PFSK-1 (cell line): ENCODE results near the gene DHCR7.

Experiments
- FOXP2 ChIP-seq: optimal IDR thresholded peaks from 2 replicates; pipeline ENCODE3; 2011; ENCODE audit warnings: borderline replicate concordance, control low read depth, inconsistent platforms; ENCODE audit not compliant: insufficient read depth; ENCODE audit errors: extremely low read length, extremely low read depth
- POLR2AphosphoS5 ChIP-seq: IDR thresholded peaks from 2 replicates; pipeline ENCODE4 v1.6.1; 2012; ENCODE audit warnings: low read depth, mild to moderate bottlenecking, control low read depth, low read length, moderate library complexity
- SIN3A ChIP-seq: IDR thresholded peaks from 2 replicates; pipeline ENCODE4 v1.6.1; 2012; ENCODE audit warnings: mild to moderate bottlenecking, low read length, moderate library complexity, borderline replicate concordance; ENCODE audit not compliant: insufficient read depth
- TAF1 ChIP-seq: IDR thresholded peaks from 2 replicates; pipeline ENCODE4 v1.6.1; 2012; ENCODE audit warnings: low read length, control low read depth, borderline replicate concordance; ENCODE audit not compliant: insufficient read depth
- TF ChIP-seq, protein P1 (sequence below), 2 experiments: IDR thresholded peaks; 2 replicates each; pipeline versions ENCODE4 v1.6.1 to v1.8.0; 2011 to 2012; ENCODE audit warnings: low read depth in 2 of 2, low read length in 2 of 2, control low read depth in 1 of 2, inconsistent platforms in 1 of 2, mild to moderate bottlenecking in 1 of 2, moderate library complexity in 1 of 2; ENCODE audit not compliant: insufficient read depth in 1 of 2

DHCR7 gene

GRCh38 chr11:71425860-71426259, 22.3 kb downstream of the DHCR7 start:
- no peak for TF ChIP-seq POLR2AphosphoS5
- TF ChIP-seq, protein P1, sequence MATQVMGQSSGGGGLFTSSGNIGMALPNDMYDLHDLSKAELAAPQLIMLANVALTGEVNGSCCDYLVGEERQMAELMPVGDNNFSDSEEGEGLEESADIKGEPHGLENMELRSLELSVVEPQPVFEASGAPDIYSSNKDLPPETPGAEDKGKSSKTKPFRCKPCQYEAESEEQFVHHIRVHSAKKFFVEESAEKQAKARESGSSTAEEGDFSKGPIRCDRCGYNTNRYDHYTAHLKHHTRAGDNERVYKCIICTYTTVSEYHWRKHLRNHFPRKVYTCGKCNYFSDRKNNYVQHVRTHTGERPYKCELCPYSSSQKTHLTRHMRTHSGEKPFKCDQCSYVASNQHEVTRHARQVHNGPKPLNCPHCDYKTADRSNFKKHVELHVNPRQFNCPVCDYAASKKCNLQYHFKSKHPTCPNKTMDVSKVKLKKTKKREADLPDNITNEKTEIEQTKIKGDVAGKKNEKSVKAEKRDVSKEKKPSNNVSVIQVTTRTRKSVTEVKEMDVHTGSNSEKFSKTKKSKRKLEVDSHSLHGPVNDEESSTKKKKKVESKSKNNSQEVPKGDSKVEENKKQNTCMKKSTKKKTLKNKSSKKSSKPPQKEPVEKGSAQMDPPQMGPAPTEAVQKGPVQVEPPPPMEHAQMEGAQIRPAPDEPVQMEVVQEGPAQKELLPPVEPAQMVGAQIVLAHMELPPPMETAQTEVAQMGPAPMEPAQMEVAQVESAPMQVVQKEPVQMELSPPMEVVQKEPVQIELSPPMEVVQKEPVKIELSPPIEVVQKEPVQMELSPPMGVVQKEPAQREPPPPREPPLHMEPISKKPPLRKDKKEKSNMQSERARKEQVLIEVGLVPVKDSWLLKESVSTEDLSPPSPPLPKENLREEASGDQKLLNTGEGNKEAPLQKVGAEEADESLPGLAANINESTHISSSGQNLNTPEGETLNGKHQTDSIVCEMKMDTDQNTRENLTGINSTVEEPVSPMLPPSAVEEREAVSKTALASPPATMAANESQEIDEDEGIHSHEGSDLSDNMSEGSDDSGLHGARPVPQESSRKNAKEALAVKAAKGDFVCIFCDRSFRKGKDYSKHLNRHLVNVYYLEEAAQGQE (IDR thresholded peaks at IDR 0.05; ENCODE audit: insufficient read depth in 1 of 2, low read depth in 2 of 2, low read length in 2 of 2): no peak
- TF ChIP-seq SIN3A: no peak
- no peak for TF ChIP-seq TAF1
- TF ChIP-seq FOXP2: no peak

DNA sequence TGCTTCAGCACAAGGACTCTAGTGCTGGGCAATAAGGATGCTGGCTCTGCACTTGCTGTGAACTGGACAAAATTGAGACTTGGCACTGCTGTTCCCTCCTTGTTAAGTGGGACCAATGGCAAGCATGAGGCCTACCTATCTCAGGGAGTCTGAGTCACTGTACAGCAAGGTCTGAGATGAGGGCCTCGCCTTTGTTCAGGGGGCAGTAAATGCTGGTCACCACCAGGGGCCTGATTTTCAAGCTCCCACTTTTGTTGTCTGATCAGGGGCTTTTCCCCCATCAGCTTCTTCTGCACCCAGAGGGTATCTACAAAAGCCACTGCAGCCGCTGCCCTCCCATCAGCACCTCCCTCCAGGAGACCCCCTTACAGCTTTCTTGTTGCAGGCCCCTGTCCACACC, 22.8 kb downstream of the DHCR7 start:
- TF ChIP-seq TAF1 (no peak), FOXP2 (no peak)
- TF ChIP-seq, protein P1 (IDR thresholded peaks at IDR 0.05; ENCODE audit: insufficient read depth in 1 of 2, low read depth in 2 of 2, low read length in 2 of 2): no peak

DNA sequence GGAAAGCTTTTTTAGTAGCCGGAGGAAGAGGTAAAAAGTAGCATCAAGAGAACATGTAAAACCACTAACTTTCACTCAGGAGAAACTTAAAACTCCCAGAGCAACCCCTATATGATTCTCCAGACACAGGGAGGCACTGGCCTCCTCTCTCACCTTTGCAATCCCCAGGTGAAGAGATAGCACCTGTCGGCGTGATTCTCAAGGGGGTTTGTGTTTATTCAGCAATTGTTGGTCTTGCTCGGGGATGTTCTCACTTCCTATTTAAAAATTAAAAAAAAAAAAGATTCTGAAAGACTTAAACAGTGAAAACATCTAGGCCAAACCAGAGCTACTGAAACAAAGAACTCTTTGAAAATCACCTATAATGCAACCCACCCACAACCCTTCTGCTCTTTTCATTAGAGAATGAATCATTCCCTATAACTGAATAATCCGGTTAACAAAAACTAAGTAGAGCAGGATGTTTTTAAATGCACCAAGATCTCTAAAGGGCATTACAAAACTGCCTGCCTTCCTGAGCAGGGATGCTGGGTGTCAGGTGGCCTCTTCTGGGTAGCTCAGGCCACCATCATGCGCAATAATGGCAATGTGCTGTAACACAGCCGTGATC, 24.9 kb downstream of the DHCR7 start:
- TF ChIP-seq SIN3A: no peak
- no peak for TF ChIP-seq FOXP2
- TF ChIP-seq POLR2AphosphoS5: no peak
- TF ChIP-seq, protein P1 (IDR thresholded peaks at IDR 0.05; ENCODE audit: insufficient read depth in 1 of 2, low read depth in 2 of 2, low read length in 2 of 2): no peak
- no peak for TF ChIP-seq TAF1

GRCh38 chr11:71421392-71421950, 26.7 kb downstream of the DHCR7 start:
- no peak for TF ChIP-seq TAF1
- TF ChIP-seq POLR2AphosphoS5: no peak
- TF ChIP-seq SIN3A: no peak
- TF ChIP-seq, protein P1 (IDR thresholded peaks at IDR 0.05; ENCODE audit: insufficient read depth in 1 of 2, low read depth in 2 of 2, low read length in 2 of 2): no peak
- TF ChIP-seq FOXP2: no peak
